Activated CD4-positive, alpha-beta T cell treated with anti-CD3 and anti-CD28 coated beads, Interleukin-2, Interleukin-6, amounts not matched to agents 100 ng/mL and 50 ng/mL, durations not matched to agents 16 hours and 8 hours (primary cell): ENCODE results near the gene TMEM72.
"Not testable (repeated sequence)": the region's sequence is repeated elsewhere in the genome, so short reads cannot be mapped to it uniquely, and the experiment has no call there.

Experiments used
- DNase-seq: peaks from one replicate; pipeline ENCODE4 v3.0.0-alpha.2; 2020

TMEM72 gene

DNA sequence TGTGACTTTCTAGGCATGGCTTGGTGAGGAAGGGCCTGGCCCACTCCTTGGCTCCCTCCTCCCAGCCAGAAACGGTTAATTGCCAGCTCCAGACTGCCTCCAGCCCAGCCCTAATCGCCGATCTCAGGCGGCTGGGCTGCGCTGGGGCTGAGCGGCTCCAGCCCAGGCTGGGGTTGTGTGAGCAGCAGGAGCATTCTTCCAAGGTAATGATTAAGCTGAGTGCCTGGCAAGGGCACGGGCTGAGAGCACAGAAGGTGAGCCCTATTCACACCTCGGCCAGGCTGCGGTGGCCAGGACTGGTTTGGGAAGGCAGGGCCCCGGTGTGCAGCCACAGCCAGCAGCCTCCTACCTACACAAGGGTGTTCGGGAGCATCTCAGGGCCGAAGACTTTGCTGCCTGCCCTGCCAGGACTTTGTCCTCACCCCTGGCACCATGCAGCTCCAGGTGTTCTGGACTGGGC, at the start of gene TMEM72:
Gene TMEM72, plus strand, starts transcription at position 257 of the 460 bp plus-strand sequence. Its CDS starts 176 bp downstream, at position 433.
- no peak for DNase-seq

DNA sequence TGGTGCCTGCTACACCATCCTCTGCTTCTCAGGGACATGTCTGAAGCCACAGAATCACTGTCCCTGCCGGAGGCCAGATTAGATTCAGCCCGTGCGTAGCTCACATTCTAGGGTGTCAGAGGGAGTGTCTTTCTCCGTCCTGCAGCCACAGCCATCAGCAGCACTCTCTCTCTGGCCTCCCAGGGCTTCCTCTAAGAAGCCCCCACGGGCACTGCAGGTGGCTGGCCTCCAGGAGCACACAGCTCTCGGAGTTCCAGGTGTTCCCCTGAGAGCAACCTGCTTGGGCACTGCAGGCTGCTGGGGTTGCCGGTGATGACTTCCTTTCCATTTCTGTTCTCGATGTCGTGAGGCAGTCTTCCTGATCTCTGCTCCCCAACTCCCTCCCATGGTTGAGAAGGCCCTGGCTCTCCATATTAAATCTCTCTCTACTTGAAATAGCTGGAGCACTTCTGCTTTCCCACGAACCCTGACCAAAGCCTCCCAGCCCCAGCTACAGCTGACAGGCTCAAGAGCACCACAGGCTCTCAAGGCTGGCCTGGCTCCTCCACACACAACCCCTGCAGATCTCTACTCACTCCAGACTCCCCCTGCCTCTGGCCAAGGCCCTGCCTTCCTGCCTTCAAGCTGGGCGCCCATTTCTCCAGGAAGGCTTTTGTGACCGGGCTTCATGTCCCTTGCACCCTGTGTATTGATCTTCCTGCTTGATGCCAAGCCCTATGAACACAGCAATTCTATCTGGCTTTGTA, 49.0 kb upstream of the TMEM72 start:
- DNase-seq, result no peak

- no peak for DNase-seq
Measured at GRCh38 chr10:44862924-44863323, 48.2 kb upstream of the TMEM72 start.

GRCh38 chr10:44863344-44864047, 47.6 kb upstream of the TMEM72 start:
- no peak for DNase-seq

DNA sequence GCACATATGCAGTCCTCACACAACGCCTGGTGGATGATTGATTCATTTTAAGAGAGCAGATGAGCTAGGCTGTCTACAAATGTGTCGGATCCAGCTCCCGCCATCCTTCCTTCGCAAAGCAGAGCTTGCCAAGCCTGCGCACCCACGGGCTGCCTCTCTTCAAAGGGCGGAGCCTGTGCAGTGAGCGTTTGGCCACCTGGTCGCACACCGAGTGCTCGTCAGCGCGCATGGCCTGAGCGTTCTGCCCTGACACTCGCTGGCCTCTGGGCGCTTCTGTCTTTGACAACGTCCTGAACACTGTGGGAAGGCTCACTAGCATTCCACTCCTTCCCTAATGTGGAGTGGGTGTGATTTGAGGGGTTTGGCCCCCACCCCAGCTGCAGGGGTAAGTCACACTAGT, 47.1 kb upstream of the TMEM72 start:
- DNase-seq, result peak; percentile 6

DNA sequence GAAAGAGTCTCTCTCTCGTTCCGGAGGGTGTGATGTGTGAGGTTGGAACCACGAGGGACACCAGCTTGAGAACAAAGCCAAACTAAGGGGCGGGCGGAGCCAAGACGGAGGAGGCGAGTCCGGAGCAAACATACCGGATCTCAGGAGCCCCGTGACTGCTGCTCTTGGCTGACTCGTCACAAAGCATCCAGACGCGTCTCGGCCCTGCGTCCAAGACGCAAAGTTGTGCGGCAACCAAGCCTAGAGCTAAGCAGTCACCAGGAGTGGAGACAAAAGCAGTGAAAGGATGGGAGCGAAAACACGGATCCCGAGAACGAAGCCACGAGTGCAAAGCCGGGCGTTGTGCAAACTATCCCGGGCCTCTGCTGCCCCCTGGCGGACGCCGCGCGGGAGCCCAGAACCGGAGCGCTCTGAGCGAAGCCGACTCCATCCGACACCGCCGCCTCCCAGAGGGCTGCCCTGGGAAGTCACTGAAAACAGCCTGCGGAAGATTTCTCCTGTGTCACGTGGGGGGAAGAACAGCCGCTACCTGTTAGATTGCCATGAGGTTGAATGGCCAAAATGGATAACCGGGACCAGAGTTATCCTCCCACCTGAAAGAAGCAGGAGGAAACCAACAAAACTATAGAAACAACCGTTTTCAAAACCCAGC, 46.4 kb upstream of the TMEM72 start:
- peak; percentile 89 for DNase-seq

GRCh38 chr10:44865289-44865671, 45.9 kb upstream of the TMEM72 start:
- DNase-seq, result no peak

- DNase-seq, result not testable (repeated sequence)
Measured at GRCh38 chr10:44866367-44866766, 44.8 kb upstream of the TMEM72 start.

DNA sequence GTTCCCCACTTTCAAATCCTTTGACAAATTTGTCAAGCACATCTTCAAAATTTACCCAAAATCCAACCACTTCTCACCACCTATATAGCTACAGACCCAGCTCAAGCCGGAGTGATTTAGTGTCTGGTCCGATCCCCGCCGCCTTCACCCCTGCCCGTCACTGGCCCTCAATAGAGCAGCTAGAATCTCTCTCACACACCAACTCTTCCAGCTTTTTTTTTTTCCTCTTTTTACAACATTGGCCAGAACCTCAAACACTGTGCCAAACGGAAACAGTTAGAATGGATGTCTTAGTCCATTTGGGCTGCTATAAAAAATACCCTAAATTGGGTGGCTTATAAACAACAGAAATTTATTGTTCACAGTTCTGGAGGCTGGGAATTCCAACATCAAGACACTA, 41.1 kb upstream of the TMEM72 start:
- DNase-seq, result no peak

- no peak for DNase-seq
Measured at GRCh38 chr10:44873160-44873559, 38.0 kb upstream of the TMEM72 start.

DNA sequence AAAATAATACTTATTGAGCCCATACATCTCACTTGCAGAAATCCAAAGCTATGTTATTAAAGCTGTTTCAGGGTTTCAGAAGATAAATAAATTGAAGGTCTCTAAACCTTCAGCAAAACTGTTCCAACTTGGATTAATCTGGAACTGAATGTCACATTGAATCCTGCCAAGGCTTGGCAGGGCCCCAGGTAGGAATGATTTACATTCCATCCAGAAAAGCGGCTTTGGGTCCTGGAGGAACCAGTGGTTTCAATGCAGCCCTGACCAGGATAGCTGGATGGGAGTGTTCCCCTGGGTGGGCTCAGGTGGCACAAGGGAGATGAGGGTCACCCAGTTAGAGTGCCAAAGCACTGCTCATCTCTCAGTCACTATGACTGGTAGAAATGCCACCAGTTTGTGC, 37.0 kb upstream of the TMEM72 start:
- DNase-seq, result no peak

- peak; percentile 83 for DNase-seq
Measured at GRCh38 chr10:44878706-44879530, 32.2 kb upstream of the TMEM72 start.

DNA sequence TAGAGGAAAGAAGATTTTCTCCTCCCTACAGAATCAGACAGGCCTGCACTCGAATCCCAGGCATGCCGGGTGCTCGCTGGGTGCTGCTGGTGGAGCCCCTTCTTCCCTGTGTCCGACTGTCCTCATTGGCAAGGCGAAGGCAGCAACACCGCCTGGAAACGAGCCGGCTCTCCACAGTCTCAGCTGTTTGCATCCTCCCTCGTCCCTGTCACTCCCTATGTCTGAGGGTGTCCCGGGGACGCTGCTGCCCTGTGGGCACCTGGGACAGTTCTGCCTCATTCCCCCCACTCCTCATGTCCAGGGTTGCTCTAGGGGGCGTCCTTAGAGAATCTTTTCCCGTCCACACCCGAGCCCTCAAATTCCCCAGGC, 31.6 kb upstream of the TMEM72 start:
- DNase-seq, result no peak

DNA sequence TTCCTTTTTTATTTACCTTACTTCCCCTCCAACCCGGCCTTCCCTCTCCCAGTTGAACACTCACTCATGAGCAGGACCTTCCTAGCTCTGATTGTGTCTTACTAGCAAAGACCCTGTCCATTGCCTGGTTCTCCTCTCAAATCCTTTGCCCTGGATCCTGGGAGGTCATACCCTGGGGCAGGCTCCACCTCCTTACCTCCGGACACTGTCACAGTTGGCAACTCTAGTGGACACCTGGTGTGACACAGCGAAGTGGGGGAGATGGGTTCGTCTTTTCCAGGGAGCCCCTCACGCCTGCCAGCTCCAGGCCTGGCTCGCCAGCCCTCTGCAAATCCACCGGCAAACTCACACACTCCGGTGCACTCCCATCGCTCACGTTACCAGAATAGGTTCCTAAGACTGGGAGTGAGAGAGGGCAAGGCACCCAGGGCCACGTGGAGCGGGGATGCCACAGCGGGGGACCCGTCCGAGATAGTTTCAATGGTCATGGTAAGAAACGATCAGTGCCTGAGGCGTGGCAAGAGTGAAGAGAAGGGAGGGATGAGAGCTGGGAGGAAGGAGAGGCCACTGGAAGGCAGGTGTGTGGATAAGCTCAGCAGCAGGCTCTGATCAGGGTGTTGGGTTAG, 30.9 kb upstream of the TMEM72 start:
- DNase-seq, result no peak

- DNase-seq, result no peak
Measured at GRCh38 chr10:44881649-44882048, 29.5 kb upstream of the TMEM72 start.

- no peak for DNase-seq
Measured at GRCh38 chr10:44882166-44882720, 28.9 kb upstream of the TMEM72 start.

DNA sequence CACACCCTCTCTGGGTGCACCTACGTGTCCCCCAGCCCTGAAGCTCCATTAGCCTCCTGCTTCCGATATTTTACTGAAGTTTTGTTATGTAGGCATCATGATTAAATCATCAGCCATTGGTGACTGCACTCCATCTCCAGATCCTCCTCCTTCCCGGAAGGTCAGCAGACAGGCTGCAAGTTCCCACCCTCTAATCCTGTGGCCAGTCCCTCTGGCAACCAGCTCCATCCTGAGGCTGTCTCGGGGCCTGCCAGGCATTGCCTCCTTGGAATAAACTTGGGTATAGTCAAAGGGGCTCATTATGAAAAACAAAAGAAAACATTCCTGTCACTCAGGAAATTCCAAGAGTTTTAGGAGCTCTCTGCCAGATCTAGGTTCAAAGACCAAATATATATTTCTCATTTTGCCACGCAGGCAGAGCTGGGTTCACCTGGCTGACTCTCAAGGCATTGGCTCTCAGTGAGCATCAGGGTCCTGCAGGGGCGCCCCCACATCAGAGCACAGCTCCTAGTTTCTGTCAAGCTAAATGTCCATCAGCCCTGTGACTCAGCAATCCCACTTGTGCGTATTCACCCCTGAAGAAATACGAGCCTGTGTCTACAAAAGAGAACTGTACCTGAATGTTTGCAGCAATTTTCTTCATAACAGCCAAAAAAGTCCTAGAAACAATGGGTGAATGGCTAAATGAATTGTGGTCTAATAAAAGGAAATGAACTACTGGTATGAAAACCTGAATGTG, 27.4 kb upstream of the TMEM72 start:
- no peak for DNase-seq

GRCh38 chr10:44885710-44886109, 25.4 kb upstream of the TMEM72 start:
- no peak for DNase-seq

DNA sequence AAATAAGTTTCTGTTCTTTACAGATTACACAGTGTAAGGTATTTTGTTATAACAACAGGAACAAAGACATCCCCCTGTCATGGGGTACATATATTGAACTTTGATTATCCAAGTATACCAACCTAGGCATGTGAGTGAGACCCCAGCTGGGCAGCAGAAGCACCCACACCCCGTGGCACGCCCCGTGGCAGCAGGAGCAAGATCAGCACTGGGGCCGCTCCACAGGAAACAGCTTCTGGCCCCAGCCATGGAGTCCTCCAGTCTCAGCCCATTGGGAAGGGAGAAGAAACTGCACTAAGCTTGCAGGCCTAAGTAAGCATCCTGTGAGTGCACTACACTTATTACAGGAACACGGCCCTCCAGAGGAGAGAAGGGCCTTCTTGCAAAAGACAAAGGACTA, 24.2 kb upstream of the TMEM72 start:
- DNase-seq, result no peak

DNA sequence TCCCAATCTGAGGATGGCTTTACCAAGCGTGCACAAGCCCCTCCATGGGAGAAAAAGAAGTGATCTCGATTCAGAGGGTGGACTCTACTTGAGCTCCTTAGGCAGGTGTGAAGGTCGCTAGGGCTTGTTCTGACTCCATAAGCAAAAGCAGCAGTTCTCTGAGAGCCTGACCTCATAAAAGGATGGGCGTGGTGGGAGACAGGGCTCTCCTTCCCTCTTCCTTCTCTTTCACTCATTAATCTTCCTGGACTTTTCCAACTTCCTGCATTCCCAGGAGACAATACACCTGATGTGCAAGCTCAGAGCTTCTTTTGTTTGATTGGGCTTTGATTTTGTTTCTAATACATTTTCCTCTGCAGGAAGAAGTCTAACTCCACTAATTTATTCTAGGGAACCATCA, 22.3 kb upstream of the TMEM72 start:
- no peak for DNase-seq

DNA sequence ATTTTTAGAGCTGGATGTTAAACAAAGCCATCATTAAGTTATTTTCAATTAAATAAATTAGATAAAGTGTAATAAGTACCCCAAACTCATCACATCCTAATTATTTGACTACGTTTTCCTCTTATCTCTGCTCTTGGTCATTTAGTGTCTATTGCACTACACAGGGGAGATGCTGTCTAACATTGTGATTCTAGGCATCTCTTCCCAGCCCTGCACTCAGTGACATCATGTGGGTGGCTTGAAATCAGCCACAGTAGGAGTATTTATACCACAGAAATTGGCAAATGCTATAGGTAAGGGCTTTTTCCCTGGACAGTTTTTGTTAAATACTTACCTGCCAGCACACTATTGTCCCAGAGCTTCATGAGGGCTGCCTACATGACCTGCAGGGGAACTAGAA, 21.3 kb upstream of the TMEM72 start:
- DNase-seq, result no peak
